Measurements from ENCODE around the gene CHADL.
"Not testable (repeated sequence)": the region's sequence is repeated elsewhere in the genome, so short reads cannot be mapped to it uniquely, and the experiment has no call there.

The CHADL gene

GRCh38 chr22:41191467-41191866 is 49.3 kb downstream of the CHADL start:
- ChIA-PET POLR2A (no interaction called here), CTCF (no interaction called here)
- no peak for TF ChIP-seq CTCF (IDR thresholded peaks at IDR 0.05; ENCODE audit: insufficient read depth, low read length, missing control alignments)
- DNase-seq (ENCODE audit: low read depth, low spot score): no peak
- H3K4me3 ChIP-seq (ENCODE audit: low read depth, low read length): no peak overlapping the region

- CTCF ChIA-PET: interaction anchor here (0.6 to 1.9 kb wide), 4 partner anchors 13 to 422 kb away, joined by 3 to 5 read pairs (median 3); partner anchors contain the start of gene RANGAP1
- H3K4me3 ChIP-seq (ENCODE audit: low read depth, low read length): no peak overlapping the region
- DNase-seq (ENCODE audit: low read depth, low spot score): no peak
- TF ChIP-seq CTCF (IDR thresholded peaks at IDR 0.05; ENCODE audit: insufficient read depth, low read length, missing control alignments): no peak
- POLR2A ChIA-PET: no interaction called here
Measured at GRCh38 chr22:41184679-41185078, 56.1 kb downstream of the CHADL start.

- DNase-seq (ENCODE audit: low read depth, low spot score): peak; percentile 57
- no peak for TF ChIP-seq CTCF (IDR thresholded peaks at IDR 0.05; ENCODE audit: insufficient read depth, low read length, missing control alignments)
- ChIA-PET POLR2A (no interaction called here), CTCF (interaction anchor here (1.0 to 2.5 kb wide), 4 partner anchors 9 to 337 kb away, joined by 3 to 8 read pairs (median 5); no protein-coding TSS in a partner anchor)
- H3K4me3 ChIP-seq (ENCODE audit: low read depth, low read length): no peak overlapping the region
Measured at GRCh38 chr22:41181349-41182241, 59.1 kb downstream of the CHADL start.

GRCh38 chr22:41180926-41181325 is 59.8 kb downstream of the CHADL start:
- no peak for DNase-seq (ENCODE audit: low read depth, low spot score)
- CTCF ChIA-PET: interaction anchor here (1.0 to 2.5 kb wide), 3 partner anchors 9 to 337 kb away, joined by 3 to 8 read pairs (median 7); no protein-coding TSS in a partner anchor
- TF ChIP-seq CTCF (IDR thresholded peaks at IDR 0.05; ENCODE audit: insufficient read depth, low read length, missing control alignments): no peak
- POLR2A ChIA-PET: no interaction called here
- H3K4me3 ChIP-seq (ENCODE audit: low read depth, low read length): no peak overlapping the region

- POLR2A ChIA-PET; DNase-seq (ENCODE audit: low read depth, low spot score); H3K4me3 ChIP-seq (ENCODE audit: low read depth, low read length): not testable (repeated sequence)
- CTCF ChIA-PET: interaction anchor here (1.6 to 2.5 kb wide), 2 partner anchors 257 to 338 kb away, joined by 7 to 8 read pairs; no protein-coding TSS in a partner anchor
Measured at GRCh38 chr22:41180362-41180761, 60.4 kb downstream of the CHADL start.

Measured in AG04449 (cell line).